Measurements from ENCODE around the gene NGB. TPM values are rescaled to one million over a fixed set of nuclear protein-coding genes. Genes with fewer than 3 reads are reported as not detected.

Gene NGB
- total and polyA plus RNA-seq, 2 donors (not counting 3 experiments of a cell fraction or from before 2014, with no cell fraction given), result not detected

DNA sequence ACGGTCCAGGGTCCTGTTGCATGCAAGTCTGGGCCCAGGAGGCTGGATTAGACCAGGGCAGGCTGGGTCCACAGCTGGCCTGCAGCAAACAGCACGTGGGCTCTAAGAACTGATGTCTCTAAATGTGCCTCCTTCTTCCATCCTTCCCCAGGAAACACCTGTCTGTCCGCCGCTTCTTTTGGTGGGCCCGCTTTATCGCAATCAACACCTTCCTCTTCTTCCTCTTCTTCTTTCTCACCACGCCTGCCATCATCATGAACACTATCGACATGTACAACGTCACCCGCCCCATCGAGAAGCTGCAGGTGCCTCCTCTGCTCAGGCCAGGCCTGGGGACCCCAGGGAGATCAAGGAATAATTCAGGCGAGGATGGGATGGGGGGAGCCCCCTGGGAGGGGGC, 28.3 kb downstream of the NGB start:
- no peak overlapping the region for H2AFZ ChIP-seq (ENCODE audit: low read depth, low read length)
- H3K27me3 ChIP-seq (ENCODE audit: control insufficient read depth in 2 of 2, insufficient read depth in 2 of 2, low read length in 2 of 2), result no peaks in the 10 kb centered on the region
- no peak overlapping the region for H3K4me2 ChIP-seq (ENCODE audit: insufficient read depth, low read length)
- ChIA-PET POLR2A (no interaction called here), CTCF (no interaction called here)
- H3K36me3 ChIP-seq (ENCODE audit: control insufficient read depth in 2 of 2, extremely low read depth in 1 of 2, insufficient read depth in 2 of 2, low read length in 2 of 2), result no peaks in the 10 kb centered on the region
- dilution Hi-C loops (cut with MboI; ENCODE audit: extremely low pct_ligation_motif_present, low sequenced_read_pairs), result no loop called here
- intact Hi-C loops (cut with micrococcal nuclease), result no loop called here
- no peak overlapping the region for H3K9ac ChIP-seq (replicated peaks; ENCODE audit: extremely low read depth, insufficient read depth, low read length)
- no peaks in the 10 kb centered on the region for H3K9me1 ChIP-seq (replicated peaks; ENCODE audit: control insufficient read depth, extremely low read depth, insufficient read depth, low read length)
- no peak for DNase-seq (ENCODE audit: low read depth, low spot score)
- H4K20me1 ChIP-seq (replicated peaks; ENCODE audit: control insufficient read depth, extremely low read depth, insufficient read depth, low read length), result no peaks in the 10 kb centered on the region
- no peaks in the 10 kb centered on the region for H3K9me3 ChIP-seq (replicated peaks; ENCODE audit: control insufficient read depth, insufficient read depth, low read length)
- no peak overlapping the region for H3K4me3 ChIP-seq (replicated peaks in 1 of 3; ENCODE audit: insufficient read depth in 1 of 3, low read depth in 1 of 3, low read length in 3 of 3)
- no peak for TF ChIP-seq CTCF (IDR thresholded peaks at IDR 0.05; ENCODE audit: extremely low read depth in 1 of 2, insufficient read depth in 1 of 2, low read depth in 1 of 2, low read length in 2 of 2)
- H3K79me2 ChIP-seq (ENCODE audit: control insufficient read depth, insufficient read depth, low read length), result no peaks in the 10 kb centered on the region
- no peaks in the 10 kb centered on the region for H3K4me1 ChIP-seq (ENCODE audit: control insufficient read depth, extremely low read depth, insufficient read depth, low read length)
- H3K27ac ChIP-seq (ENCODE audit: insufficient read depth, low read depth, low read length), result no peak overlapping the region
- no TSS peak for BruUV-seq (replicated peaks)
- no peak for FAIRE-seq

DNA sequence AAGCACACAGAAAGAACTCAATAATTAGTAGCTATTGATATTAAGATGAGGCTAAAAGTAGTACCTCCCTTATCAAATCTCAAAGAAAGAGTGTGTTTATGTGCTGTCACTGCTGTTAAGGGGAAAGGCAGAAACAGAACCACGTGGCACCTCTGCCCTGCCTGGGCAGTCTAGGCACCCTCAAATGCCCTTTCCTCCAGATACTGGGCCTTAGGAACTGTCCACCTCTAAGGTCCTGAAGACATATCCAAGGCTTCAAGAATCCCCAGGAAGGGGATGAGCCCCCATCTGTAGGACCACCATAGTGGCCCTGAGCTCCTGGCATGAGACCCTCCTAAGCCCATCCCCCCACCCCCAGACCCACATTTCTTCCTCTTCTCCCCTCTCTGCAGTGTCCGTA, 29.1 kb downstream of the NGB start:
- H2AFZ ChIP-seq (ENCODE audit: low read depth, low read length), result no peak overlapping the region
- H3K4me2 ChIP-seq (ENCODE audit: insufficient read depth, low read length), result no peak overlapping the region
- DNase-seq (ENCODE audit: low read depth, low spot score), result no peak
- no peak overlapping the region for H3K9ac ChIP-seq (replicated peaks; ENCODE audit: extremely low read depth, insufficient read depth, low read length)
- no TSS peak for BruUV-seq (replicated peaks)
- no peak for FAIRE-seq
- no peaks in the 10 kb centered on the region for H3K36me3 ChIP-seq (ENCODE audit: control insufficient read depth in 2 of 2, extremely low read depth in 1 of 2, insufficient read depth in 2 of 2, low read length in 2 of 2)
- ChIA-PET CTCF (interaction anchor here (0.8 kb wide), 1 partner anchor 29 kb away, joined by 3 read pairs; no protein-coding TSS in a partner anchor), POLR2A (no interaction called here)
- TF ChIP-seq, protein P1, sequence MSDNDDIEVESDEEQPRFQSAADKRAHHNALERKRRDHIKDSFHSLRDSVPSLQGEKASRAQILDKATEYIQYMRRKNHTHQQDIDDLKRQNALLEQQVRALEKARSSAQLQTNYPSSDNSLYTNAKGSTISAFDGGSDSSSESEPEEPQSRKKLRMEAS (IDR thresholded peaks at IDR 0.05; ENCODE audit: insufficient read depth, insufficient read length), result no peak
- TF ChIP-seq MYC (IDR thresholded peaks at IDR 0.05; ENCODE audit: low read depth, low read length) (no peak), FOS (IDR thresholded peaks at IDR 0.05; ENCODE audit: borderline replicate concordance, insufficient read depth, low read length) (no peak), POLR2A (IDR thresholded peaks at IDR 0.05; ENCODE audit: low read depth, low read length) (no peak), GATA2 (IDR thresholded peaks at IDR 0.05; ENCODE audit: insufficient read depth, insufficient read length, low read depth, low read length) (no peak), POLR2AphosphoS5 (IDR thresholded peaks at IDR 0.05; ENCODE audit: insufficient read depth, low read depth, low read length) (no peak), EZH2 (IDR thresholded peaks at IDR 0.05; ENCODE audit: borderline replicate concordance, low read depth, low read length, severe bottlenecking) (no peak), JUN (IDR thresholded peaks at IDR 0.05; ENCODE audit: borderline replicate concordance, insufficient read depth, insufficient read length, low read depth) (no peak), CTCF (IDR thresholded peaks at IDR 0.05; ENCODE audit: extremely low read depth in 1 of 2, insufficient read depth in 1 of 2, low read depth in 1 of 2, low read length in 2 of 2) (no peak)
- intact Hi-C loops (cut with micrococcal nuclease) (no loop called here), dilution Hi-C loops (cut with MboI; ENCODE audit: extremely low pct_ligation_motif_present, low sequenced_read_pairs) (no loop called here)
- no peak overlapping the region for H3K4me3 ChIP-seq (replicated peaks in 1 of 3; ENCODE audit: insufficient read depth in 1 of 3, low read depth in 1 of 3, low read length in 3 of 3)
- no peaks in the 10 kb centered on the region for H3K27me3 ChIP-seq (ENCODE audit: control insufficient read depth in 2 of 2, insufficient read depth in 2 of 2, low read length in 2 of 2)
- no peaks in the 10 kb centered on the region for H3K9me3 ChIP-seq (replicated peaks; ENCODE audit: control insufficient read depth, insufficient read depth, low read length)
- no peaks in the 10 kb centered on the region for H3K4me1 ChIP-seq (ENCODE audit: control insufficient read depth, extremely low read depth, insufficient read depth, low read length)
- H3K79me2 ChIP-seq (ENCODE audit: control insufficient read depth, insufficient read depth, low read length), result no peaks in the 10 kb centered on the region
- no peaks in the 10 kb centered on the region for H4K20me1 ChIP-seq (replicated peaks; ENCODE audit: control insufficient read depth, extremely low read depth, insufficient read depth, low read length)
- no peak overlapping the region for H3K27ac ChIP-seq (ENCODE audit: insufficient read depth, low read depth, low read length)
- no peaks in the 10 kb centered on the region for H3K9me1 ChIP-seq (replicated peaks; ENCODE audit: control insufficient read depth, extremely low read depth, insufficient read depth, low read length)
